Activated effector memory CD4-positive, alpha-beta T cell treated with Interleukin-2 at 50 U/mL for 16 hours (primary cell): ENCODE measurements around the gene PI4K2B.
"Not testable (repeated sequence)": the region's sequence is repeated elsewhere in the genome, so short reads cannot be mapped to it uniquely, and the experiment has no call there.

Experiments used
- DNase-seq: peaks from one replicate; pipeline ENCODE4 v3.0.0-alpha.2; 2020

Gene PI4K2B

GRCh38 chr4:25233737-25234389, at the start of gene PI4K2B:
PI4K2B (plus strand) TSS chr4:25234033; CDS start chr4:25234164, 131 bp downstream.
- peak; percentile 91 for DNase-seq

GRCh38 chr4:25184056-25184455, 49.8 kb upstream of the PI4K2B start:
- DNase-seq: no peak

- no peak for DNase-seq
Observed at GRCh38 chr4:25190407-25190806, 43.4 kb upstream of the PI4K2B start.

GRCh38 chr4:25198713-25199112, 35.1 kb upstream of the PI4K2B start:
- DNase-seq: no peak

- DNase-seq: no peak
Observed at GRCh38 chr4:25207997-25208396, 25.8 kb upstream of the PI4K2B start.

GRCh38 chr4:25209702-25210101, 24.1 kb upstream of the PI4K2B start:
- no peak for DNase-seq

GRCh38 chr4:25211721-25212120, 22.1 kb upstream of the PI4K2B start:
- no peak for DNase-seq

- no peak for DNase-seq
Observed at GRCh38 chr4:25212822-25213221, 21.0 kb upstream of the PI4K2B start.

- no peak for DNase-seq
Observed at GRCh38 chr4:25213347-25213979, 20.4 kb upstream of the PI4K2B start.

- not testable (repeated sequence) for DNase-seq
Observed at GRCh38 chr4:25214750-25215149, 19.1 kb upstream of the PI4K2B start.

GRCh38 chr4:25215511-25215910, 18.3 kb upstream of the PI4K2B start:
- no peak for DNase-seq

- DNase-seq: no peak
Observed at GRCh38 chr4:25221377-25221776, 12.5 kb upstream of the PI4K2B start.

GRCh38 chr4:25223802-25224375, 9.9 kb upstream of the PI4K2B start:
- DNase-seq: no peak

GRCh38 chr4:25229804-25230203, 4.0 kb upstream of the PI4K2B start:
- DNase-seq: no peak

GRCh38 chr4:25233194-25233593, 639 bp upstream of the PI4K2B start:
- no peak for DNase-seq

- DNase-seq: peak; percentile 18
Observed at GRCh38 chr4:25234390-25235370, 847 bp downstream of the PI4K2B start.

- no peak for DNase-seq
Observed at GRCh38 chr4:25235401-25235800, 1.6 kb downstream of the PI4K2B start.

- not testable (repeated sequence) for DNase-seq
Observed at GRCh38 chr4:25236030-25236429, 2.2 kb downstream of the PI4K2B start.

GRCh38 chr4:25236971-25237370, 3.1 kb downstream of the PI4K2B start:
- DNase-seq: no peak

- DNase-seq: no peak
Observed at GRCh38 chr4:25238052-25238451, 4.2 kb downstream of the PI4K2B start.

GRCh38 chr4:25239528-25239927, 5.7 kb downstream of the PI4K2B start:
- DNase-seq: not testable (repeated sequence)

GRCh38 chr4:25240754-25241210, 6.9 kb downstream of the PI4K2B start:
- not testable (repeated sequence) for DNase-seq

GRCh38 chr4:25242195-25242594, 8.4 kb downstream of the PI4K2B start:
- DNase-seq: not testable (repeated sequence)
